H9 (cell line): ENCODE results near the gene SLC34A3. TPM values are rescaled to one million over a fixed set of nuclear protein-coding genes. Genes with fewer than 3 reads are reported as not detected.

Source experiments
- DNase-seq: peaks from one replicate; pipeline ENCODE4 v3.0.0-alpha.2; 2017
- H2AFZ ChIP-seq: one replicate; pipeline ENCODE4 v1.6.1; 2013; ENCODE audit warnings: mild to moderate bottlenecking, low read length, control low read depth, moderate library complexity
- H2AK5ac ChIP-seq: 2 replicates; pipeline ENCODE4 v1.6.1; 2013; ENCODE audit warnings: low read length, control low read depth, mixed read lengths; ENCODE audit not compliant: insufficient read length
- H2BK120ac ChIP-seq: one replicate; pipeline ENCODE4 v1.6.1; 2013; ENCODE audit warnings: low read depth, mild to moderate bottlenecking, low read length, control low read depth, inconsistent platforms; ENCODE audit not compliant: poor library complexity, severe bottlenecking
- H2BK12ac ChIP-seq: 2 replicates; pipeline ENCODE4 v1.6.1; 2013; ENCODE audit warnings: low read length, control low read depth, mixed read lengths, low read depth; ENCODE audit not compliant: insufficient read length
- H2BK15ac ChIP-seq: 2 replicates; pipeline ENCODE4 v1.6.1; 2013; ENCODE audit warnings: low read depth, low read length, control low read depth
- H2BK20ac ChIP-seq: one replicate; pipeline ENCODE4 v1.6.1; 2013; ENCODE audit warnings: low read depth, mild to moderate bottlenecking, low read length, control low read depth, inconsistent platforms; ENCODE audit not compliant: poor library complexity, severe bottlenecking
- H2BK5ac ChIP-seq: 2 replicates; pipeline ENCODE4 v1.6.1; 2013; ENCODE audit warnings: low read length, control low read depth, mixed read lengths; ENCODE audit not compliant: insufficient read length
- H3K14ac ChIP-seq: 2 replicates; pipeline ENCODE4 v1.6.1; 2013; ENCODE audit warnings: low read length, control low read depth; ENCODE audit not compliant: insufficient read depth
- H3K18ac ChIP-seq: 2 replicates; pipeline ENCODE4 v1.6.1; 2013; ENCODE audit warnings: low read depth, mild to moderate bottlenecking, mixed read lengths, low read length, control low read depth; ENCODE audit not compliant: insufficient read length
- H3K23ac ChIP-seq: 2 replicates; pipeline ENCODE4 v1.6.1; 2013; ENCODE audit warnings: low read length, control low read depth, mixed read lengths, low read depth; ENCODE audit not compliant: insufficient read length
- H3K23me2 ChIP-seq: 2 replicates; pipeline ENCODE4 v1.6.1; 2013; ENCODE audit warnings: low read depth, mild to moderate bottlenecking, mixed read lengths, low read length, control low read depth; ENCODE audit not compliant: insufficient read length, poor library complexity, severe bottlenecking
- H3K27ac ChIP-seq: 2 replicates; pipeline ENCODE4 v1.5.1; 2013; ENCODE audit warnings: low read length, control low read depth, mixed read lengths, low read depth; ENCODE audit not compliant: insufficient read length
- H3K27me3 ChIP-seq: 2 replicates; pipeline ENCODE4 v1.6.1; 2013; ENCODE audit warnings: low read length, control low read depth, inconsistent platforms; ENCODE audit not compliant: insufficient read depth
- H3K4ac ChIP-seq: 2 replicates; pipeline ENCODE4 v1.6.1; 2013; ENCODE audit warnings: low read depth, mild to moderate bottlenecking, control low read depth, inconsistent platforms, low read length, moderate library complexity
- H3K4me1 ChIP-seq: 2 replicates; pipeline ENCODE4 v1.6.1; 2013; ENCODE audit warnings: low read length, control low read depth, inconsistent platforms; ENCODE audit not compliant: insufficient read depth
- H3K4me2 ChIP-seq: 2 replicates; pipeline ENCODE4 v1.6.1; 2013; ENCODE audit warnings: low read length, control low read depth, mixed read lengths; ENCODE audit not compliant: insufficient read length, insufficient read depth
- H3K56ac ChIP-seq: 2 replicates; pipeline ENCODE4 v1.6.1; 2013; ENCODE audit warnings: low read depth, mild to moderate bottlenecking, mixed read lengths, low read length, control low read depth; ENCODE audit not compliant: insufficient read length
- H3K79me1 ChIP-seq: 2 replicates; pipeline ENCODE4 v1.6.1; 2013; ENCODE audit warnings: low read depth, mild to moderate bottlenecking, moderate library complexity, low read length, control low read depth, inconsistent platforms; ENCODE audit not compliant: insufficient read depth, poor library complexity, severe bottlenecking
- H3K79me2 ChIP-seq: 2 replicates; pipeline ENCODE4 v1.6.1; 2013; ENCODE audit warnings: low read length, control low read depth, inconsistent platforms; ENCODE audit not compliant: insufficient read depth
- H3K9ac ChIP-seq: 2 replicates; pipeline ENCODE4 v1.6.1; 2013; ENCODE audit warnings: low read length, control low read depth, mixed read lengths; ENCODE audit not compliant: insufficient read length; ENCODE audit errors: extremely low read depth
- H3K9me3 ChIP-seq: one replicate; pipeline ENCODE4 v1.6.1; 2013; ENCODE audit warnings: low read depth, low read length, inconsistent platforms; ENCODE audit not compliant: control insufficient read depth
- H3T11ph ChIP-seq: one replicate; pipeline ENCODE4 v1.6.1; 2013; ENCODE audit warnings: mild to moderate bottlenecking, low read length, control low read depth, inconsistent platforms
- H4K20me1 ChIP-seq: one replicate; pipeline ENCODE4 v1.6.1; 2013; ENCODE audit not compliant: control insufficient read depth, insufficient read length, insufficient read depth
- H4K5ac ChIP-seq: 2 replicates; pipeline ENCODE4 v1.6.1; 2013; ENCODE audit warnings: low read depth, mild to moderate bottlenecking, mixed read lengths, low read length, control low read depth; ENCODE audit not compliant: insufficient read length
- H4K8ac ChIP-seq: replicated peaks from 2 replicates; pipeline ENCODE4 v1.6.1; 2013; ENCODE audit warnings: low read length, control low read depth, mixed read lengths, low read depth; ENCODE audit not compliant: insufficient read length
- H4K91ac ChIP-seq: 2 replicates; pipeline ENCODE4 v1.6.1; 2013; ENCODE audit warnings: low read depth, mild to moderate bottlenecking, moderate library complexity, mixed read lengths, low read length, control low read depth; ENCODE audit not compliant: insufficient read length
- H3K27ac Mint-ChIP-seq, 3 experiments: 2 replicates in 2 of 3; 3 replicates in 1 of 3; pipeline ENCODE4 v1.8.0; 2020 to 2021; ENCODE audit warnings: mixed read lengths in 3 of 3, mild to moderate bottlenecking in 1 of 3, moderate library complexity in 1 of 3
- H3K27me3 Mint-ChIP-seq: 2 replicates; pipeline ENCODE4 v1.8.0; 2021; ENCODE audit warnings: low read depth, mild to moderate bottlenecking, moderate library complexity, mixed read lengths
- H3K36me3 Mint-ChIP-seq, 3 experiments: 2 replicates in 2 of 3; 3 replicates in 1 of 3; pipeline ENCODE4 v1.8.0; 2020 to 2021; ENCODE audit warnings: low read depth in 3 of 3, mixed read lengths in 3 of 3; ENCODE audit not compliant: insufficient read depth in 1 of 3
- H3K4me1 Mint-ChIP-seq, 2 experiments: 2 replicates each; pipeline ENCODE4 v1.8.0; 2020; ENCODE audit warnings: mixed read lengths in 2 of 2
- H3K4me3 Mint-ChIP-seq, 2 experiments: 2 replicates in 1 of 2; 3 replicates in 1 of 2; pipeline ENCODE4 v1.8.0; 2020 to 2021; ENCODE audit warnings: mild to moderate bottlenecking in 2 of 2, mixed read lengths in 2 of 2, moderate library complexity in 1 of 2
- H3K9me3 Mint-ChIP-seq, 2 experiments: 2 replicates in 1 of 2; 3 replicates in 1 of 2; pipeline ENCODE4 v1.8.0; 2020; ENCODE audit warnings: mild to moderate bottlenecking in 2 of 2, mixed read lengths in 2 of 2, moderate library complexity in 1 of 2
- CTCF ChIP-seq: fragments of 200-600 bp; sonication (generic); conservative IDR thresholded peaks from 3 replicates; pipeline ENCODE4 v1.8.0; 2021; ENCODE audit warnings: antibody characterized with exemption, mild to moderate bottlenecking
- WGBS: extraction: QIAGEN DNeasy Blood & Tissue Kit; methylation state at CpG from one replicate; pipeline ENCODE4 v1.1.7; 2013; ENCODE audit warnings: missing lambda C conversion rate, low lambda C conversion rate, mixed read lengths; ENCODE audit not compliant: insufficient read length; ENCODE audit errors: extremely low coverage; 5-methylcytosine and 5-hydroxymethylcytosine counted together
- total RNA-seq: library from RNA; stranded (reverse); gene quantifications from 2 replicates; pipeline ENCODE4 v1.2.1, GENCODE V29; 2021

Gene SLC34A3
- total RNA-seq, 1 experiment from 2014 or later, result not detected

- Histone ChIP-seq H2AK5ac (no peak overlapping the region), H4K8ac (no peak overlapping the region), H2AFZ (no peak overlapping the region), H3K9me3 (no peaks in the 10 kb centered on the region), H3K27ac (no peak overlapping the region), H4K20me1 (no peaks in the 10 kb centered on the region), H2BK5ac (no peak overlapping the region), H3K4ac (no peak overlapping the region), H3K56ac (no peak overlapping the region), H3K4me1 (no peaks in the 10 kb centered on the region), H4K91ac (no peak overlapping the region), H3K9ac (no peak overlapping the region), H2BK20ac (no peak overlapping the region), H3K23ac (no peak overlapping the region), H3K23me2 (no peaks in the 10 kb centered on the region), H3K4me2 (no peak overlapping the region), H3K27me3 (no peaks in the 10 kb centered on the region), H3K79me2 (no peaks in the 10 kb centered on the region), H3T11ph (no peak overlapping the region), H4K5ac (no peak overlapping the region), H2BK12ac (no peak overlapping the region), H3K79me1 (no peaks in the 10 kb centered on the region), H2BK15ac (no peak overlapping the region), H2BK120ac (no peak overlapping the region), H3K18ac (no peak overlapping the region), H3K14ac (no peak overlapping the region)
- peaks cover 10 to 55% (median 42%) of the 10 kb centered on the region in 3 experiments; a peak in 6 of 7 replicates for H3K36me3 Mint-ChIP-seq
- no peak for DNase-seq
- no peaks in the 10 kb centered on the region; a peak in 1 of 5 replicates for H3K9me3 Mint-ChIP-seq
- H3K27me3 Mint-ChIP-seq, result no peaks in the 10 kb centered on the region; the same call in 1 of the 2 replicates
- TF ChIP-seq CTCF, result no peak
- no peak overlapping the region for H3K4me3 Mint-ChIP-seq
- no peak overlapping the region for H3K27ac Mint-ChIP-seq
- 0 out of 4 replicates have a peak, but pooled peaks cover 0 to 3% of the 10 kb centered on the region in 2 experiments for H3K4me1 Mint-ChIP-seq
- WGBS, result no CpG with 5 or more reads among the region's 29 CpGs
Measured at GRCh38 chr9:137265496-137266161, 34.9 kb downstream of the SLC34A3 start.
